MCF 10A (cell line): Measurements from ENCODE around the gene TNIK. TPM values are rescaled to one million over a fixed set of nuclear protein-coding genes. Genes with fewer than 3 reads are reported as not detected.

ENCODE experiments used
- BruUV-seq: library from RNA; stranded (reverse); fragments of 400-500 nt; replicated peaks from 2 replicates; lab custom pipeline; 2021; lab: Mats Ljungman, UMichigan
- CTCF ChIA-PET: fragments of 300-600 bp; sonication (Branson Sonifier 250); formaldehyde crosslinking; extraction: SDS; loops from one replicate; lab custom pipeline; 2021; ENCODE audit warnings: antibody characterized with exemption, inconsistent platforms; lab: Yijun Ruan, JAX
- POLR2A ChIA-PET: fragments of 300-600, 350-650 bp; sonication (Branson Sonifier 250); formaldehyde crosslinking; extraction: SDS; loops from one replicate; lab custom pipeline; 2020; ENCODE audit warnings: antibody characterized with exemption, inconsistent platforms; lab: Yijun Ruan, JAX
- DNase-seq: peaks from one replicate; pipeline ENCODE4 v3.0.0-alpha.2; 2018; ENCODE audit not compliant: unreplicated experiment
- H3K27ac Mint-ChIP-seq: one replicate; pipeline ENCODE4 v1.8.0; 2022; ENCODE audit warnings: mild to moderate bottlenecking, low read depth, mixed read lengths; ENCODE audit not compliant: unreplicated experiment
- H3K27me3 Mint-ChIP-seq: one replicate; pipeline ENCODE4 v1.8.0; 2022; ENCODE audit warnings: mixed read lengths; ENCODE audit not compliant: insufficient read depth, unreplicated experiment
- H3K36me3 Mint-ChIP-seq: one replicate; pipeline ENCODE4 v1.8.0; 2022; ENCODE audit warnings: mild to moderate bottlenecking, moderate library complexity, mixed read lengths; ENCODE audit not compliant: insufficient read depth, unreplicated experiment
- H3K4me1 Mint-ChIP-seq: one replicate; pipeline ENCODE4 v1.8.0; 2022; ENCODE audit warnings: mixed read lengths; ENCODE audit not compliant: insufficient read depth, unreplicated experiment
- H3K4me3 Mint-ChIP-seq: one replicate; pipeline ENCODE4 v1.8.0; 2022; ENCODE audit warnings: mild to moderate bottlenecking, moderate library complexity, mixed read lengths; ENCODE audit not compliant: unreplicated experiment
- H3K9me3 Mint-ChIP-seq: one replicate; pipeline ENCODE4 v1.8.0; 2022; ENCODE audit warnings: mixed read lengths; ENCODE audit not compliant: unreplicated experiment
- CTCF ChIP-seq: fragments of 200-600 bp; IDR thresholded peaks from one replicate; pipeline ENCODE4 v1.8.0; 2022; ENCODE audit warnings: antibody characterized with exemption, mild to moderate bottlenecking; ENCODE audit not compliant: unreplicated experiment
- intact Hi-C: fragments of 100-400 bp; cut with micrococcal nuclease; formaldehyde crosslinking; loops from 2 replicates; pipeline ENCODE4 v1.14.1; 2022
- total RNA-seq: library from RNA; stranded (reverse); gene quantifications from 2 replicates; pipeline ENCODE4 v1.2.3, GENCODE V29; 2022

TNIK gene
- total RNA-seq, 1 experiment from 2014 or later, result 3.4 TPM

GRCh38 chr3:171468296-171468906 lies 8.2 kb upstream of the TNIK start:
- no peak overlapping the region for H3K27ac Mint-ChIP-seq
- H3K36me3 Mint-ChIP-seq, result no peaks in the 10 kb centered on the region
- intact Hi-C loops, result loop anchor here (10.0 kb wide), 1 partner anchor 366 kb away; no protein-coding TSS in a partner anchor

DNA sequence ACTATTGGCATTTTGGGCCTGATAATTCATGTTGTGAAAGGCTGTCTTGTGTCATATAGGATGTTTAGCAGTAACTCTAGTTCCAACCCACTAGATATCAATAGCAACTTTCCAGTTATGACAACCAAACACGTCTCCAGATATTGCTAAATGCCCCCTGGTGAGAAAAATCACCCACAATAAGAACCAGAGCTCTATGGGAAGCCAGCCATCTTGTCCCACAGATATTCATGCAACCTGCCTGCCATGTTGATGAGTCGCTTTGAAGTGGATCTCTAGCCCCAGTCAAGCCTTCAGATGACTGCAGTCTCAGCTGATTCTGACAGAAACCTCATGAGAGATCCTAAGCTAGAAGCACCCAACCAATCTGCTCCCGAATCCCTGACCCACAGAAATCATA lies 5.6 kb upstream of the TNIK start:
- intact Hi-C loops, result loop anchor here (10.0 kb wide), 1 partner anchor 369 kb away; no protein-coding TSS in a partner anchor
- ChIA-PET CTCF (interaction anchor here (0.8 to 1.7 kb wide), 5 partner anchors 15 to 368 kb away, joined by 3 to 4 read pairs (median 3); no protein-coding TSS in a partner anchor), POLR2A (no interaction called here)
- DNase-seq, result no peak
- Mint-ChIP-seq H3K36me3 (no peaks in the 10 kb centered on the region), H3K27me3 (no peaks in the 10 kb centered on the region), H3K4me1 (peaks cover 8% of the 10 kb centered on the region), H3K9me3 (no peaks in the 10 kb centered on the region), H3K4me3 (no peak overlapping the region), H3K27ac (no peak overlapping the region)
- no TSS peak for BruUV-seq
- TF ChIP-seq CTCF, result no peak

More at GRCh38 chr3:171468296-171468906, 8.2 kb upstream of the TNIK start:
- ChIA-PET CTCF (interaction anchor here (1.0 kb wide), 1 partner anchor 507 kb away, joined by 3 read pairs; no protein-coding TSS in a partner anchor), POLR2A (interaction anchor here (0.9 to 1.1 kb wide), 2 partner anchors 10 to 97 kb away, joined by 3 read pairs; no protein-coding TSS in a partner anchor)
- DNase-seq, result no peak
- no peaks in the 10 kb centered on the region for H3K4me1 Mint-ChIP-seq
- H3K4me3 Mint-ChIP-seq, result no peak overlapping the region
- H3K27me3 Mint-ChIP-seq, result no peaks in the 10 kb centered on the region
- BruUV-seq, result no TSS peak
- TF ChIP-seq CTCF, result no peak
- no peaks in the 10 kb centered on the region for H3K9me3 Mint-ChIP-seq

GRCh38 chr3:171464462-171464861 lies 4.3 kb upstream of the TNIK start:
- no peak overlapping the region for H3K4me3 Mint-ChIP-seq
- H3K36me3 Mint-ChIP-seq, result no peaks in the 10 kb centered on the region
- BruUV-seq, result no TSS peak
- no peak for TF ChIP-seq CTCF
- no peak overlapping the region for H3K27ac Mint-ChIP-seq
- H3K27me3 Mint-ChIP-seq, result no peaks in the 10 kb centered on the region
- H3K9me3 Mint-ChIP-seq, result no peaks in the 10 kb centered on the region
- POLR2A ChIA-PET, result no interaction called here
- no peak for DNase-seq
- CTCF ChIA-PET, result interaction anchor here (0.7 to 0.9 kb wide), 2 partner anchors 93 to 301 kb away, joined by 3 to 4 read pairs; no protein-coding TSS in a partner anchor
- H3K4me1 Mint-ChIP-seq, result peaks cover 8% of the 10 kb centered on the region
- intact Hi-C loops, result loop anchor here (5.0 to 10.0 kb wide), 2 partner anchors 112 to 370 kb away; no protein-coding TSS in a partner anchor

DNA sequence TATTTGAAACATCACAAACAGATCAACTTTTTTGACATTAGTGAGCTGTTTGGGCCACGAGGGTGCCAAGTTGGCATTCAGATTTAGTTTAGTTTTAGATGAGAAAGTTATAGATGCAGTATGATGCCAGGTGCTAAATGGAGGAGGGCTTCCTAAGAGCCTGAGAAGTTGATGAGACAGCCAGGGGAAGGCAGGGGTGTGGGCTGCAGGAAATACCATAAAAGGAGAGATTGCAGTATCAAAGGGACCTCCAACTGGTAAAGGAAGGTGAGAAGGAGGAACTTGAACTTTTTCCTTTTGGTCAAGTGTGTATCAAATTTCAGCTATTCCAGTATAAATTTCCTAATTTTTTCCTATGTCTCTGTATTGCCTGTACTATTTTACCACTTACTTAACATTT lies 2.0 kb upstream of the TNIK start:
- Mint-ChIP-seq H3K9me3 (no peaks in the 10 kb centered on the region), H3K36me3 (no peaks in the 10 kb centered on the region), H3K4me3 (no peak overlapping the region), H3K27me3 (no peaks in the 10 kb centered on the region), H3K27ac (no peak overlapping the region), H3K4me1 (peaks cover 20% of the 10 kb centered on the region)
- TF ChIP-seq CTCF, result no peak
- BruUV-seq, result no TSS peak
- intact Hi-C loops, result loop anchor here (5.0 to 10.0 kb wide), 2 partner anchors 110 to 373 kb away; no protein-coding TSS in a partner anchor
- POLR2A ChIA-PET, result interaction anchor here (0.6 to 3.5 kb wide), 7 partner anchors 7 to 413 kb away, joined by 3 to 13 read pairs (median 5); no protein-coding TSS in a partner anchor
- DNase-seq, result no peak
- CTCF ChIA-PET, result interaction anchor here (0.9 to 1.9 kb wide), 2 partner anchors 104 to 274 kb away, joined by 5 to 6 read pairs; no protein-coding TSS in a partner anchor
